ENCODE measurements around the gene LIME1.

The LIME1 gene

DNA sequence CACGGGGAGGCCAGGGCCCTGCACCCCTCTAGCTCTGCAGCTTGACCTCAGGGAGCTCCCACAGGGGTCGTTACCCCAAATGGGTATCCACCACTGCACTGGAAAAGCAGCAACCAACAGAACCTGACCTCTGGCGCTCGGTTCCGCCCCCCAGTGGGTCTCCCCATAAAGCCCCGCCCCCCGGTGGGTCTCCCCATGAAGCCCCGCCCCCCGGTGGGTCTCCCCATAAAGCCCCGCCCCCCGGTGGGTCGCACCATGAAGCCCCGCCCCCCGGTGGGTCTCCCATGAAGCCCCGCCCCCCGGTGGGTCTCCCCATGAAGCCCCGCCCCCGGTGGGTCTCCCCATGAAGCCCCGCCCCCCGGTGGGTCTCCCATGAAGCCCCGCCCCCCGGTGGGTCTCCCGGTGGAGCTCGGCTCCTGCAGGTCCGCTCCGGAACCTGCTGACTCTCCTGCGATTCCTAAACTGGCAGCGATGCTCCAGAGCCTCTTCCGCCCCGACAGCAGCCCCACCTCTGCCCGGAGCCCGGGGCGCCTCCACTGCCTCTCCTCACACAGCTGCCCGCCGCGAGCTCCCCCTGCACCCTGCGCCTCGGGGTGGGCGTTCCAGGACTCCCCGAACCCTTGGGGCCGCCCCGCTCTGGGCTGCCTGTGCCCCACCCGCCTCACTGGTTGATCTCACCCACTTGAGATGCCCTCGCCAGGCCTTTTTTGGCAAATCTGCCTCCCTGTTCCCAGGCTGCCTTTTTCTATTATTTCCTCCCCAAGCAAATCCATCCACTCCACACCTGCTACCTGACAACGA lies 15.2 kb downstream of the LIME1 start:
- no peak overlapping the region for H3K4me3 ChIP-seq (ENCODE audit: low read depth, low read length)
- no peak for DNase-seq (ENCODE audit: low read depth)
- TF ChIP-seq, protein P1, sequence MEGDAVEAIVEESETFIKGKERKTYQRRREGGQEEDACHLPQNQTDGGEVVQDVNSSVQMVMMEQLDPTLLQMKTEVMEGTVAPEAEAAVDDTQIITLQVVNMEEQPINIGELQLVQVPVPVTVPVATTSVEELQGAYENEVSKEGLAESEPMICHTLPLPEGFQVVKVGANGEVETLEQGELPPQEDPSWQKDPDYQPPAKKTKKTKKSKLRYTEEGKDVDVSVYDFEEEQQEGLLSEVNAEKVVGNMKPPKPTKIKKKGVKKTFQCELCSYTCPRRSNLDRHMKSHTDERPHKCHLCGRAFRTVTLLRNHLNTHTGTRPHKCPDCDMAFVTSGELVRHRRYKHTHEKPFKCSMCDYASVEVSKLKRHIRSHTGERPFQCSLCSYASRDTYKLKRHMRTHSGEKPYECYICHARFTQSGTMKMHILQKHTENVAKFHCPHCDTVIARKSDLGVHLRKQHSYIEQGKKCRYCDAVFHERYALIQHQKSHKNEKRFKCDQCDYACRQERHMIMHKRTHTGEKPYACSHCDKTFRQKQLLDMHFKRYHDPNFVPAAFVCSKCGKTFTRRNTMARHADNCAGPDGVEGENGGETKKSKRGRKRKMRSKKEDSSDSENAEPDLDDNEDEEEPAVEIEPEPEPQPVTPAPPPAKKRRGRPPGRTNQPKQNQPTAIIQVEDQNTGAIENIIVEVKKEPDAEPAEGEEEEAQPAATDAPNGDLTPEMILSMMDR (conservative IDR thresholded peaks at IDR 0.05; ENCODE audit: low read depth, low read length), result no peak

- DNase-seq (ENCODE audit: low read depth), result no peak
- H3K4me3 ChIP-seq (ENCODE audit: low read depth, low read length), result no peak overlapping the region
- TF ChIP-seq, protein P1 (conservative IDR thresholded peaks at IDR 0.05; ENCODE audit: low read depth, low read length), result no peak
Observed at GRCh38 chr20:63752411-63753101, 16.1 kb downstream of the LIME1 start.

GRCh38 chr20:63753381-63753780 lies 16.9 kb downstream of the LIME1 start:
- no peak overlapping the region for H3K4me3 ChIP-seq (ENCODE audit: low read depth, low read length)
- no peak for DNase-seq (ENCODE audit: low read depth)
- TF ChIP-seq, protein P1 (conservative IDR thresholded peaks at IDR 0.05; ENCODE audit: low read depth, low read length), result no peak

DNA sequence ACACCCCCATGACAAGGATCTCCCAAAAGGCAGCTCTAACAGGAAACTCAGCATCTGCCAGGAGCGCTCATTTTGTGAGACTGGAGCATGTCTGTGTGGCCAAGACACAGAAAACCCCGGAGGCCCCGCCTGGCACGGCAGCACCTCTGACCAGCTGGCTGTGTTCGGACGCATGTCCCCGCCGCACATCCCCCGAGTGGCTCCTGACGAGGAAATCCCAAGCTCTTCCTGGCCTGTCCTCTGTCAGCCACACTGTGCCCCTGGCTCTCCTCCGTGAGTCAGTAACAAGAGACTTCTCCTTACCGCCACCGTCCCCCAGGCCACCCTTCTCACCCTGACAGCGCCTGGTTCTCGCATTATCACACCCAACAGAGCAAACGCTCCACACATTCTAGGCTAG lies 17.5 kb downstream of the LIME1 start:
- H3K4me3 ChIP-seq (ENCODE audit: low read depth, low read length), result no peak overlapping the region
- TF ChIP-seq, protein P1 (conservative IDR thresholded peaks at IDR 0.05; ENCODE audit: low read depth, low read length), result no peak
- no peak for DNase-seq (ENCODE audit: low read depth)

DNA sequence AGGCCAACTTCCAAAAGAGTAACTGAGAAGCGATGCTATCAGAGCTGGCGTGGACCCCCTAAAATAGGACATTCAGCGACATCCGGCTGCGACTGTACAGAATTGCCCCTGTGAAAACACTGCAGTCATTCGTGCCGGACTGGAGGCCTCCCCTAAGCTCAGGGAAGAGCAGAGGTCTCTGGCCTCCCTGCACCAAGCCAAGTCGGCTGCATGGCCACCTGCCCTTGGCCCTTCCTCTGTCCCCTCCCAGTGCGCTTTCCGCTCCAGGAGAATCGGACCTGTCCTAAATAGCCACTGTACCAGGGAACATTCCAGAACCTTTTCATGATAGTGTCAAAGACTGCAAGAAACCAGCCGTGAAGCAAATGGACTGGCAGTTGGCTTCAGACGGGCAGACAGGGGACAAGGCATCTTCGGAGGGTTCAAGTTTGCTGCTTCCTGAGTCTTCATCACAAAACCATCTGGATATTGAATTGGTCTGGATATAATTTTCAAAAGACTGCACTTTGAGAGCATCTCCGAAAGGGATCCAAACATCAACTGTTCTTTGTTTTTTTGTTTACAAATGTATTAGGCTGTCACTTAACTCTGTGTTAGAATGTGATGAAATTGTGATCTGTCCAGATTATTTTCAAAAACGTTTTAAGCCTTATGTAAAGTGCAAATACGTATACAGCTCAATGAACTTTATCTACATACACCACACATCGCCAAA lies 19.6 kb downstream of the LIME1 start:
- TF ChIP-seq, protein P1 (conservative IDR thresholded peaks at IDR 0.05; ENCODE audit: low read depth, low read length), result no peak
- no peak for DNase-seq (ENCODE audit: low read depth)
- H3K4me3 ChIP-seq (ENCODE audit: low read depth, low read length), result no peak overlapping the region

- DNase-seq (ENCODE audit: low read depth), result no peak
- H3K4me3 ChIP-seq (ENCODE audit: low read depth, low read length), result no peak overlapping the region
- TF ChIP-seq, protein P1 (conservative IDR thresholded peaks at IDR 0.05; ENCODE audit: low read depth, low read length), result no peak
Observed at GRCh38 chr20:63756648-63756991, 20.2 kb downstream of the LIME1 start.
